ENCODE data around the gene C2orf68. TPM values are rescaled to one million over a fixed set of nuclear protein-coding genes. Genes with fewer than 3 reads are reported as not detected.

C2orf68 gene
- polyA plus RNA-seq, 1 of the 3 experiments (the other 2 are of a cell fraction) = 14.5 TPM

DNA sequence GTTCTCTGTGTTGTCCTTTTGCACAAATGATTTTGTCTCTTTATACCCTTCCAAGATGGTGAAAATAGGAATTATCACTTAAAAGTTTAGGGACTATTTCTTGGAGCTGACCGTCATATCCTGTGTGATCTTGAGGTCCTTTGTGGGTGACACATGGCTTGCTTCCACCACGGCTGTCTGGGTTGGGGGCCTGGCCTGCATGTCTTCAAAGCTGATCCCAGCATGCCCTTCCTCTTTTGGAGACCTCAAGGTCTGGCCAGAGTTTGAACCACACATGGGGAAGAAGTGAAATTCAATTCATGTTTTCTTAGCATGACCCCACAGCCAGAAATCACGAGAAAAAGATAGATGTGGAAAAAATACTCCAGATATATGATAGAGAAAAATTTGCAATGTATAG lies 42.1 kb upstream of the C2orf68 start:
- POLR2A ChIA-PET = no interaction called here
- Histone ChIP-seq H3K4me3 (ENCODE audit: low read depth in 2 of 2, low read length in 1 of 2) (no peak overlapping the region), H4K20me1 (ENCODE audit: insufficient read depth) (no peaks in the 10 kb centered on the region), H2AFZ (ENCODE audit: low read depth) (no peak overlapping the region), H3K9me3 (no peaks in the 10 kb centered on the region), H3K27me3 (ENCODE audit: insufficient read depth) (no peaks in the 10 kb centered on the region), H3K4me2 (no peak overlapping the region), H3K9ac (no peak overlapping the region), H3K79me2 (ENCODE audit: insufficient read depth) (peaks cover 3% of the 10 kb centered on the region; the same call in 1 of the 2 replicates), H3K27ac (ENCODE audit: low read depth in 2 of 2, low read length in 1 of 2) (no peak overlapping the region), H3K9me2 (no peaks in the 10 kb centered on the region), H3K36me3 (replicated peaks in 1 of 2; ENCODE audit: control insufficient read depth in 1 of 2, insufficient read depth in 2 of 2, low read length in 1 of 2) (peaks cover 15 to 24% of the 10 kb centered on the region in 2 experiments), H3K4me1 (ENCODE audit: control insufficient read depth in 1 of 2, insufficient read depth in 2 of 2, low read depth in 1 of 2, low read length in 1 of 2) (peaks cover 0 to 8% of the 10 kb centered on the region in 2 experiments; a peak in 1 of 4 replicates), H3F3A (replicated peaks; ENCODE audit: insufficient read depth) (peaks cover 19% of the 10 kb centered on the region)
- no peak for DNase-seq
- WGBS (ENCODE audit: low lambda C conversion rate) = 92% methylated on average over 3 of the region's 3 CpGs
- CTCF ChIA-PET = interaction anchor here (0.7 to 7.5 kb wide), 3 partner anchors 18 to 75 kb away, joined by 4 to 62 read pairs (median 4); no protein-coding TSS in a partner anchor
- TF ChIP-seq, protein P1, sequence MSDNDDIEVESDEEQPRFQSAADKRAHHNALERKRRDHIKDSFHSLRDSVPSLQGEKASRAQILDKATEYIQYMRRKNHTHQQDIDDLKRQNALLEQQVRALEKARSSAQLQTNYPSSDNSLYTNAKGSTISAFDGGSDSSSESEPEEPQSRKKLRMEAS (IDR thresholded peaks at IDR 0.05; ENCODE audit: low read depth) = no peak
- TF ChIP-seq POLR2AphosphoS5 (IDR thresholded peaks at IDR 0.05; ENCODE audit: low read depth, low read length) = no peak
- no peak for TF ChIP-seq EP300 (IDR thresholded peaks at IDR 0.05; ENCODE audit: borderline replicate concordance in 1 of 2, low read depth in 1 of 2, low read length in 1 of 2)
- TF ChIP-seq EZH2phosphoT487 (IDR thresholded peaks at IDR 0.05; ENCODE audit: borderline replicate concordance, low read depth) = no peak
- no peak for TF ChIP-seq GATA2 (CRISPR knock-in tag; IDR thresholded peaks at IDR 0.05)
- TF ChIP-seq, protein P2, sequence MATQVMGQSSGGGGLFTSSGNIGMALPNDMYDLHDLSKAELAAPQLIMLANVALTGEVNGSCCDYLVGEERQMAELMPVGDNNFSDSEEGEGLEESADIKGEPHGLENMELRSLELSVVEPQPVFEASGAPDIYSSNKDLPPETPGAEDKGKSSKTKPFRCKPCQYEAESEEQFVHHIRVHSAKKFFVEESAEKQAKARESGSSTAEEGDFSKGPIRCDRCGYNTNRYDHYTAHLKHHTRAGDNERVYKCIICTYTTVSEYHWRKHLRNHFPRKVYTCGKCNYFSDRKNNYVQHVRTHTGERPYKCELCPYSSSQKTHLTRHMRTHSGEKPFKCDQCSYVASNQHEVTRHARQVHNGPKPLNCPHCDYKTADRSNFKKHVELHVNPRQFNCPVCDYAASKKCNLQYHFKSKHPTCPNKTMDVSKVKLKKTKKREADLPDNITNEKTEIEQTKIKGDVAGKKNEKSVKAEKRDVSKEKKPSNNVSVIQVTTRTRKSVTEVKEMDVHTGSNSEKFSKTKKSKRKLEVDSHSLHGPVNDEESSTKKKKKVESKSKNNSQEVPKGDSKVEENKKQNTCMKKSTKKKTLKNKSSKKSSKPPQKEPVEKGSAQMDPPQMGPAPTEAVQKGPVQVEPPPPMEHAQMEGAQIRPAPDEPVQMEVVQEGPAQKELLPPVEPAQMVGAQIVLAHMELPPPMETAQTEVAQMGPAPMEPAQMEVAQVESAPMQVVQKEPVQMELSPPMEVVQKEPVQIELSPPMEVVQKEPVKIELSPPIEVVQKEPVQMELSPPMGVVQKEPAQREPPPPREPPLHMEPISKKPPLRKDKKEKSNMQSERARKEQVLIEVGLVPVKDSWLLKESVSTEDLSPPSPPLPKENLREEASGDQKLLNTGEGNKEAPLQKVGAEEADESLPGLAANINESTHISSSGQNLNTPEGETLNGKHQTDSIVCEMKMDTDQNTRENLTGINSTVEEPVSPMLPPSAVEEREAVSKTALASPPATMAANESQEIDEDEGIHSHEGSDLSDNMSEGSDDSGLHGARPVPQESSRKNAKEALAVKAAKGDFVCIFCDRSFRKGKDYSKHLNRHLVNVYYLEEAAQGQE (IDR thresholded peaks at IDR 0.05; ENCODE audit: low read depth, low read length) = no peak
- TF ChIP-seq ELF1 (IDR thresholded peaks at IDR 0.05) = no peak
- TF ChIP-seq TAF1 (IDR thresholded peaks at IDR 0.05; ENCODE audit: borderline replicate concordance, low read depth, low read length) = no peak
- TF ChIP-seq GABPA (IDR thresholded peaks at IDR 0.05; ENCODE audit: low read depth) = no peak
- TF ChIP-seq, protein P3, sequence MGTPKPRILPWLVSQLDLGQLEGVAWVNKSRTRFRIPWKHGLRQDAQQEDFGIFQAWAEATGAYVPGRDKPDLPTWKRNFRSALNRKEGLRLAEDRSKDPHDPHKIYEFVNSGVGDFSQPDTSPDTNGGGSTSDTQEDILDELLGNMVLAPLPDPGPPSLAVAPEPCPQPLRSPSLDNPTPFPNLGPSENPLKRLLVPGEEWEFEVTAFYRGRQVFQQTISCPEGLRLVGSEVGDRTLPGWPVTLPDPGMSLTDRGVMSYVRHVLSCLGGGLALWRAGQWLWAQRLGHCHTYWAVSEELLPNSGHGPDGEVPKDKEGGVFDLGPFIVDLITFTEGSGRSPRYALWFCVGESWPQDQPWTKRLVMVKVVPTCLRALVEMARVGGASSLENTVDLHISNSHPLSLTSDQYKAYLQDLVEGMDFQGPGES (IDR thresholded peaks at IDR 0.05; ENCODE audit: low read depth, low read length) = no peak
- TF ChIP-seq TEAD4 (IDR thresholded peaks at IDR 0.05; ENCODE audit: borderline replicate concordance, insufficient read depth) = no peak
- TF ChIP-seq, protein P4, sequence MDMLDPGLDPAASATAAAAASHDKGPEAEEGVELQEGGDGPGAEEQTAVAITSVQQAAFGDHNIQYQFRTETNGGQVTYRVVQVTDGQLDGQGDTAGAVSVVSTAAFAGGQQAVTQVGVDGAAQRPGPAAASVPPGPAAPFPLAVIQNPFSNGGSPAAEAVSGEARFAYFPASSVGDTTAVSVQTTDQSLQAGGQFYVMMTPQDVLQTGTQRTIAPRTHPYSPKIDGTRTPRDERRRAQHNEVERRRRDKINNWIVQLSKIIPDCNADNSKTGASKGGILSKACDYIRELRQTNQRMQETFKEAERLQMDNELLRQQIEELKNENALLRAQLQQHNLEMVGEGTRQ (IDR thresholded peaks at IDR 0.05; ENCODE audit: borderline replicate concordance, low read depth, low read length) = no peak
- TF ChIP-seq FOXM1 (IDR thresholded peaks at IDR 0.05; ENCODE audit: low read depth) = no peak
- TF ChIP-seq NRF1 (IDR thresholded peaks at IDR 0.05; ENCODE audit: low read depth, low read length) = no peak
- TF ChIP-seq, protein P5, sequence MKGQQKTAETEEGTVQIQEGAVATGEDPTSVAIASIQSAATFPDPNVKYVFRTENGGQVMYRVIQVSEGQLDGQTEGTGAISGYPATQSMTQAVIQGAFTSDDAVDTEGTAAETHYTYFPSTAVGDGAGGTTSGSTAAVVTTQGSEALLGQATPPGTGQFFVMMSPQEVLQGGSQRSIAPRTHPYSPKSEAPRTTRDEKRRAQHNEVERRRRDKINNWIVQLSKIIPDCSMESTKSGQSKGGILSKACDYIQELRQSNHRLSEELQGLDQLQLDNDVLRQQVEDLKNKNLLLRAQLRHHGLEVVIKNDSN (IDR thresholded peaks at IDR 0.05; ENCODE audit: borderline replicate concordance, low read depth) = no peak
- TF ChIP-seq, protein P6, sequence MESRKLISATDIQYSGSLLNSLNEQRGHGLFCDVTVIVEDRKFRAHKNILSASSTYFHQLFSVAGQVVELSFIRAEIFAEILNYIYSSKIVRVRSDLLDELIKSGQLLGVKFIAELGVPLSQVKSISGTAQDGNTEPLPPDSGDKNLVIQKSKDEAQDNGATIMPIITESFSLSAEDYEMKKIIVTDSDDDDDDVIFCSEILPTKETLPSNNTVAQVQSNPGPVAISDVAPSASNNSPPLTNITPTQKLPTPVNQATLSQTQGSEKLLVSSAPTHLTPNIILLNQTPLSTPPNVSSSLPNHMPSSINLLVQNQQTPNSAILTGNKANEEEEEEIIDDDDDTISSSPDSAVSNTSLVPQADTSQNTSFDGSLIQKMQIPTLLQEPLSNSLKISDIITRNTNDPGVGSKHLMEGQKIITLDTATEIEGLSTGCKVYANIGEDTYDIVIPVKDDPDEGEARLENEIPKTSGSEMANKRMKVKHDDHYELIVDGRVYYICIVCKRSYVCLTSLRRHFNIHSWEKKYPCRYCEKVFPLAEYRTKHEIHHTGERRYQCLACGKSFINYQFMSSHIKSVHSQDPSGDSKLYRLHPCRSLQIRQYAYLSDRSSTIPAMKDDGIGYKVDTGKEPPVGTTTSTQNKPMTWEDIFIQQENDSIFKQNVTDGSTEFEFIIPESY (IDR thresholded peaks at IDR 0.05; ENCODE audit: borderline replicate concordance, low read depth) = no peak
- TF ChIP-seq RFX5 (IDR thresholded peaks at IDR 0.05; ENCODE audit: low read length) = no peak
- no peak for TF ChIP-seq RAD21 (IDR thresholded peaks at IDR 0.05; ENCODE audit: low read length)
